Frontal cortex (tissue), 4 donors: ENCODE measurements around the gene IWS1. TPM values are rescaled to one million over a fixed set of nuclear protein-coding genes. Genes with fewer than 3 reads are reported as not detected.
A peak's percentile ranks its signal among the peaks of the same experiment; 100 is the strongest.
"Not testable (repeated sequence)": the region's sequence is repeated elsewhere in the genome, so short reads cannot be mapped to it uniquely, and the experiment has no call there.

Experiments
- DNase-seq, 2 donors: peaks; one replicate each; pipeline ENCODE4 v3.0.0; 2012; ENCODE audit warnings: low spot score in 2 of 2
- FAIRE-seq: peaks from 2 replicates; lab custom pipeline; 2012; peaks lifted over from hg19 to GRCh38; lab: Jason Lieb, UNC
- total RNA-seq: library from RNA; depleted of rRNA; stranded (reverse); fragments of >200 nt; gene quantifications from one replicate; pipeline ENCODE4 v1.2.3, GENCODE V29; 2014
- donor health status: control.
- donor health status: control.
- donor health status: control.

The IWS1 gene
- total RNA-seq, 1 donor from 2014 or later, result 37.9 TPM

- FAIRE-seq, result no peak
- DNase-seq, result no peak
Measured at GRCh38 chr2:127531221-127531648, 4.9 kb upstream of the IWS1 start.

GRCh38 chr2:127530245-127531140 is 4.2 kb upstream of the IWS1 start:
- no peak for FAIRE-seq
- no peak for DNase-seq

GRCh38 chr2:127529416-127529815 is 3.1 kb upstream of the IWS1 start:
- not testable (repeated sequence) for FAIRE-seq

GRCh38 chr2:127528487-127528886 is 2.2 kb upstream of the IWS1 start:
- no peak for FAIRE-seq
- no peak for DNase-seq

More at GRCh38 chr2:127529416-127529815, 3.1 kb upstream of the IWS1 start:
- DNase-seq, result not testable (repeated sequence)

- peak; percentile 22 to 24 for DNase-seq
- FAIRE-seq, result no peak
Measured at GRCh38 chr2:127527001-127527804, 914 bp upstream of the IWS1 start.

GRCh38 chr2:127525691-127526131 is 578 bp downstream of the IWS1 start:
- no peak for DNase-seq
- FAIRE-seq, result no peak

- FAIRE-seq, DNase-seq: not testable (repeated sequence)
Measured at GRCh38 chr2:127524198-127524834, 2.0 kb downstream of the IWS1 start.

- no peak for FAIRE-seq
Measured at GRCh38 chr2:127523269-127523939, 2.9 kb downstream of the IWS1 start.

GRCh38 chr2:127520424-127520823 is 5.9 kb downstream of the IWS1 start:
- DNase-seq, result no peak
- no peak for FAIRE-seq

More at GRCh38 chr2:127523269-127523939, 2.9 kb downstream of the IWS1 start:
- DNase-seq, result no peak

- FAIRE-seq (no peak), DNase-seq (no peak)
Measured at GRCh38 chr2:127517465-127517864, 8.8 kb downstream of the IWS1 start.

GRCh38 chr2:127516041-127516762 is 10.1 kb downstream of the IWS1 start:
- DNase-seq, result peak in 1 of 2 donors; percentile 24

GRCh38 chr2:127515383-127515915 is 10.8 kb downstream of the IWS1 start:
- DNase-seq, result no peak
- no peak for FAIRE-seq

More at GRCh38 chr2:127516041-127516762, 10.1 kb downstream of the IWS1 start:
- FAIRE-seq, result no peak

GRCh38 chr2:127514485-127514884 is 11.8 kb downstream of the IWS1 start:
- DNase-seq (no peak), FAIRE-seq (no peak)

- FAIRE-seq, result no peak
Measured at GRCh38 chr2:127514076-127514475, 12.2 kb downstream of the IWS1 start.

GRCh38 chr2:127512362-127512761 is 13.9 kb downstream of the IWS1 start:
- FAIRE-seq, result no peak
- no peak for DNase-seq

More at GRCh38 chr2:127514076-127514475, 12.2 kb downstream of the IWS1 start:
- DNase-seq, result no peak

- no peak for FAIRE-seq
- DNase-seq, result no peak
Measured at GRCh38 chr2:127511917-127512316, 14.4 kb downstream of the IWS1 start.

GRCh38 chr2:127511090-127511695 is 15.1 kb downstream of the IWS1 start:
- FAIRE-seq (no peak), DNase-seq (no peak)

GRCh38 chr2:127510073-127510472 is 16.2 kb downstream of the IWS1 start:
- FAIRE-seq, result no peak

More at GRCh38 chr2:127510073-127510472, 16.2 kb downstream of the IWS1 start:
- DNase-seq, result no peak
